ENCODE measurements around the gene PLXDC2. TPM values are rescaled to one million over a fixed set of nuclear protein-coding genes. Genes with fewer than 3 reads are reported as not detected.

The PLXDC2 gene
- total and polyA plus RNA-seq, 8 donors, result 2.1 to 57.2 (median 11.2) TPM

- no peak overlapping the region for H3K4me3 ChIP-seq
- TF ChIP-seq POLR2AphosphoS5 (IDR thresholded peaks at IDR 0.05), result no peak
- no peak for TF ChIP-seq EP300 (IDR thresholded peaks at IDR 0.05)
- no peak for TF ChIP-seq CTCF (IDR thresholded peaks at IDR 0.05)
- TF ChIP-seq POLR2A (IDR thresholded peaks at IDR 0.05), result no peak
These were observed 152.5 kb downstream of the PLXDC2 start for GRCh38 chr10:19968745-19969144.

GRCh38 chr10:19970256-19970655 is 154.0 kb downstream of the PLXDC2 start:
- Histone ChIP-seq H3K36me3 (no peaks in the 10 kb centered on the region), H3K4me1 (no peaks in the 10 kb centered on the region), H3K27me3 (no peaks in the 10 kb centered on the region), H3K9me3 (no peaks in the 10 kb centered on the region), H3K4me3 (no peak overlapping the region), H3K27ac (no peak overlapping the region)
- intact Hi-C loops (cut with DNase I; ENCODE audit: low total_unique reads), result no loop called here
- no peak for TF ChIP-seq CTCF (IDR thresholded peaks at IDR 0.05)
- WGBS, 5 donors, result 64 to 78% (median 70%) methylated on average over 2 of the region's 2 CpGs
- DNase-seq, result no peak

More at GRCh38 chr10:19968745-19969144, 152.5 kb downstream of the PLXDC2 start:
- H3K27me3 ChIP-seq, result no peaks in the 10 kb centered on the region
- H3K4me1 ChIP-seq, result no peaks in the 10 kb centered on the region
- DNase-seq, result no peak
- no peak overlapping the region for H3K27ac ChIP-seq
- no peaks in the 10 kb centered on the region for H3K36me3 ChIP-seq
- H3K9me3 ChIP-seq, result no peaks in the 10 kb centered on the region
- intact Hi-C loops (cut with DNase I; ENCODE audit: low total_unique reads), result no loop called here

GRCh38 chr10:19970717-19971116 is 154.5 kb downstream of the PLXDC2 start:
- TF ChIP-seq POLR2AphosphoS5 (IDR thresholded peaks at IDR 0.05) (no peak), CTCF (IDR thresholded peaks at IDR 0.05) (no peak), EP300 (IDR thresholded peaks at IDR 0.05) (no peak), POLR2A (IDR thresholded peaks at IDR 0.05) (no peak)
- Histone ChIP-seq H3K27me3 (no peaks in the 10 kb centered on the region), H3K36me3 (no peaks in the 10 kb centered on the region), H3K27ac (no peak overlapping the region), H3K9me3 (peaks cover 0 to under 1% (median 0%) of the 10 kb centered on the region in 4 donors), H3K4me1 (no peaks in the 10 kb centered on the region), H3K4me3 (no peak overlapping the region)
- peak in 1 of 2 donors; percentile 44 for DNase-seq
- intact Hi-C loops (cut with DNase I; ENCODE audit: low total_unique reads), result no loop called here
- 56 to 72% (median 69%) methylated on average over 4 of the region's 4 CpGs for WGBS, 5 donors

GRCh38 chr10:19971343-19972052 is 155.3 kb downstream of the PLXDC2 start:
- no peak overlapping the region for H3K27ac ChIP-seq
- no peak for DNase-seq
- WGBS, 5 donors, result 61 to 69% (median 63%) methylated on average over 9 of the region's 9 CpGs

More at GRCh38 chr10:19971343-19972052, 155.3 kb downstream of the PLXDC2 start:
- Histone ChIP-seq H3K9me3 (peaks cover 0 to 4% (median 0%) of the 10 kb centered on the region in 4 donors), H3K36me3 (no peaks in the 10 kb centered on the region), H3K27me3 (no peaks in the 10 kb centered on the region), H3K4me1 (no peaks in the 10 kb centered on the region), H3K4me3 (no peak overlapping the region)
- TF ChIP-seq EP300 (IDR thresholded peaks at IDR 0.05), result no peak
- TF ChIP-seq POLR2AphosphoS5 (IDR thresholded peaks at IDR 0.05), result no peak
- TF ChIP-seq CTCF (IDR thresholded peaks at IDR 0.05), result no peak
- no peak for TF ChIP-seq POLR2A (IDR thresholded peaks at IDR 0.05)
- intact Hi-C loops (cut with DNase I; ENCODE audit: low total_unique reads), result no loop called here
